GM18868 (cell line): ENCODE data around the gene HSPA2.
"Not testable (repeated sequence)": the region's sequence is repeated elsewhere in the genome, so short reads cannot be mapped to it uniquely, and the experiment has no call there.

Experiments used
- ATAC-seq: cut with Tn5 transposase; IDR thresholded peaks from one replicate; pipeline ENCODE4 v1.9.1; 2021; ENCODE audit warnings: mild to moderate bottlenecking, moderate library complexity; ENCODE audit not compliant: unreplicated experiment

Gene HSPA2

GRCh38 chr14:64513271-64513670 lies 27.3 kb upstream of the HSPA2 start:
- ATAC-seq, result no peak

- ATAC-seq, result no peak
Measured at GRCh38 chr14:64515053-64515452, 25.5 kb upstream of the HSPA2 start.

- no peak for ATAC-seq
Measured at GRCh38 chr14:64516969-64517368, 23.6 kb upstream of the HSPA2 start.

DNA sequence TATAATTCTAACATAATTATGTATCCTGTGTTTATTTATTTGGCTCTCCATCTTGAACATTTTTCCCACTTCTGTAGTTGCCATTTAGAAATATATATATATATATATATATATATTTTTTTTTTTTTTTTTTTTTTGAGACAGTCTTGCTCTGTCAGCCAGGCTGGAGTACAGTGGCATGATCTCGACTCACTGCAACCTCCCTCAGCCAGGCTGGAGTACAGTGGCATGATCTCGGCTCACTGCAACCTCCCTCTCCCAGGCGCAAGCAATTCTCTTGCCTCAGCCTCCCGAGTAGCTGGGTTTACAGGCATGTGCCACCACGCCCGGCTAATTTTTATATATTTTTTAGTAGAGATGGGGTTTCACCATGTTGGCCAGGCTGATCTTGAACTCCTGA lies 22.9 kb upstream of the HSPA2 start:
- not testable (repeated sequence) for ATAC-seq

DNA sequence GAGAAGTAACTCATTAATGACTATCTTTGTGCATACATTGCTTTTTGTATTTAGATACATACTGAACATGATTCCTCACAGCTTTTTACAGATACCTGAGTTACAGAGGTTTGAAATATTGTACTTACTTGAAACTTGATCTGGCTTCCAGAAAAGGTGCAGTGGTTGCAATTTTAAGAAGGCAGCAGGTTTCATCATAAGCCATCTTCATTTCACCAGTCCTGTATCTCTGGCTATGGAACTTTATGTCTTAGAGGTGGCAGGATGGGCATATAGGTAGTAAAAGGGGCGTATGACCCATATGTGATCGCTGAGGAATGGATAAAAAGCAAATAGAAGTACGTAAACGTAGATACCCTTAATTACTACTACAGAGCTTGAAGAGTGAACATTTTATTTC lies 22.3 kb upstream of the HSPA2 start:
- ATAC-seq, result no peak

GRCh38 chr14:64520699-64521098 lies 19.8 kb upstream of the HSPA2 start:
- no peak for ATAC-seq

GRCh38 chr14:64522591-64523355 lies 17.8 kb upstream of the HSPA2 start:
- ATAC-seq, result no peak

- no peak for ATAC-seq
Measured at GRCh38 chr14:64525354-64525753, 15.2 kb upstream of the HSPA2 start.

DNA sequence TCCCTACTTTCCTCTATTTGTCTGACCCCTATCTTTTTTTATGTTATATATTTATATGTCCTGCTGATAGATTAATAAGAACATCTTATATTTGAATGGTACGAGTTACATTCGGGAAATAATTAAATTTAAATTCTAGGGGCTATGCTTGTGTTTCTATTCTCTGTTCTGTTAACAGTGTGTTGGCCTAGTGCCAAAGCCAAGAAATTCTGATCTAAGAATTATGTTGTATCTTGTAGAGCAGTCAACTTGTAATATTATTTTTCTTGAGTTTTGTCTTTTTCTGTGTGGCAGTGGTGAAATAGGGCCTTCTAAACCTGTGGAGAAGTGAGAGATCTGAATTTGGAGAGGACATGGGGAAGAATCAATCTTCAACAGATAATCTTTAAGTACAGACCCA lies 9.0 kb upstream of the HSPA2 start:
- ATAC-seq, result no peak

DNA sequence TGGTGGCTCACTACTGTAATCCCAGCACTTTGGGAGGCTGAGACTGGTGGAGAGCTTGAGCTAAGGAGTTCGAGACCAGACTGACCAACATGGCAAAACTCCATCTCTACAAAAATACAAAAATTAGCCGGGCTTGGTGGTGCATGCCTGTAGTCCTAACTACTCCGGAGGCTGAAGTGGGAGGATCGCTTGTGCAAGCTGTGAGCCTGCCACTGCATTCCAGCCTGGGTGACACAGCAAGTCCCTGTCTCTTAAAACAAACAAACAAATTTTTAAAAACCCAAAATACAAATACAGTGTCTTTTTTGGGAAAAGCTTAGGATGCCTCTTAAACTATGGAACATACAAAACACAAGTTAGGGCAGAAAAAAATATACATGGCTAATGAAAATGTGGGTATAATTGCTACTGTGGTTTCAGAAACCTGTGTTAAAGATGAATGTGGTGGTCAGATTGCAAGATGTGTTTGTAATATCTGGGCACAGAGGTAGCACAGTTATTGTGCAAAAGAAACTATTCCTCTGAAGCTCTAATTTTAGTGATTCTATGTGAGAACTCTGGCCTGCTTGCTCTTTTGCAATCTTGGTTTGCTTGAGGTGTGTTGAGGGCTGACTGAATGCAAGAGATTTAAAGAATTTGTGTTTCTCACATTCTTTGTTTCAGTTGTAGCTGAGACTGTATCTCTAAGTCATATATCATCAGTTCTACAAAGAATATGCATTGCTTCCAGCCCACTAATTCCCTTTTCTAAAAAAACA lies 3.9 kb upstream of the HSPA2 start:
- ATAC-seq, result no peak

DNA sequence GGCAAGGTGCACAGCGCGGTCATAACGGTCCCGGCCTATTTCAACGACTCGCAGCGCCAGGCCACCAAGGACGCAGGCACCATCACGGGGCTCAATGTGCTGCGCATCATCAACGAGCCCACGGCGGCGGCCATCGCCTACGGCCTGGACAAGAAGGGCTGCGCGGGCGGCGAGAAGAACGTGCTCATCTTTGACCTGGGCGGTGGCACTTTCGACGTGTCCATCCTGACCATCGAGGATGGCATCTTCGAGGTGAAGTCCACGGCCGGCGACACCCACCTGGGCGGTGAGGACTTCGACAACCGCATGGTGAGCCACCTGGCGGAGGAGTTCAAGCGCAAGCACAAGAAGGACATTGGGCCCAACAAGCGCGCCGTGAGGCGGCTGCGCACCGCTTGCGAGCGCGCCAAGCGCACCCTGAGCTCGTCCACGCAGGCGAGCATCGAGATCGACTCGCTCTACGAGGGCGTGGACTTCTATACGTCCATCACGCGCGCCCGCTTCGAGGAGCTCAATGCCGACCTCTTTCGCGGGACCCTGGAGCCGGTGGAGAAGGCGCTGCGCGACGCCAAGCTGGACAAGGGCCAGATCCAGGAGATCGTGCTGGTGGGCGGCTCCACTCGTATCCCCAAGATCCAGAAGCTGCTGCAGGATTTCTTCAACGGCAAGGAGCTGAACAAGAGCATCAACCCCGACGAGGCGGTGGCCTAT lies 875 bp downstream of the HSPA2 start:
- no peak for ATAC-seq

- ATAC-seq, result no peak
Measured at GRCh38 chr14:64541972-64542835, 1.7 kb downstream of the HSPA2 start.

- no peak for ATAC-seq
Measured at GRCh38 chr14:64542836-64543201, 2.3 kb downstream of the HSPA2 start.

GRCh38 chr14:64544607-64545312 lies 4.2 kb downstream of the HSPA2 start:
- no peak for ATAC-seq

DNA sequence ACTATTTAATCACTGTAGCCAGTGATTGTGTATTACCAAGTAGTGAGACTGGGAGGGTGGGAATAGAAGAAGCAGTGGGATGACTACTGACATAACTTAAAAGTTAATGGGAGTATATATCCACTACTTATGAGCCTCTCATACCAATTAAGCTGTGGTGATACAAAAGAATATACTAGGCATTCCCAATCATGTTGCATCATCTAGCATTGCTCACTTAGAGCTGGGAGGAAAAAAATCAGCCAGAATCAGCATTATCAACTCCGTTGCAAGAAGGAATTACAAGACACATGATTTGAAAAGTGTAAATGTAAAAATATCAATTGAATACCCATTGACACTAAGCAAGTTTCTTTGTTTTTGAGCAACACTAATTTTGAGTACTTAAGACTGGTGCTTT lies 8.5 kb downstream of the HSPA2 start:
- no peak for ATAC-seq

- peak; percentile 78 for ATAC-seq
Measured at GRCh38 chr14:64549791-64550620, 9.5 kb downstream of the HSPA2 start, which contains the start of gene PPP1R36. TSS of gene PPP1R36 (plus strand) at chr14:64549961. CDS start at chr14:64549998, 37 bp downstream.

- no peak for ATAC-seq
Measured at GRCh38 chr14:64550621-64551333, 10.2 kb downstream of the HSPA2 start.

DNA sequence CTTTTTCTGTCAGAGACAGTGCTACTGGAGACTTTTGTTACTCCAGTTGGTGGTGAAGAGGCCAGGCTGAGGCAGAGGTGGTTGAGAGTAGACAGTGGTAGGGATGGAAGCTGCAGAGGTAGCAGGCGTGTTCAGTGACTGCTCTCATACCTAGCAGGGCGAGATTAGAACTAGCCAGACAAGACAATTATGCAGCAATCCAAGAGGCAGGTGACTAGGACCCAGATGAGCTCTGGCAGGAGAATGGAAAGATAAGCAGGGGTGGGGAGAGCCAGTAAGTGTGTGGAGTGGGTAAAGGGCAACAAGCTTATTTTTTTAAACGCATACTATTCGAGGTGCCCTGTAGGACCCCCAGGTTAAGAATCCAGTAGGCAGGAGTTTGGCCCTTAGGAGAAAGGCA lies 14.0 kb downstream of the HSPA2 start:
- no peak for ATAC-seq

GRCh38 chr14:64556526-64556925 lies 16.0 kb downstream of the HSPA2 start:
- ATAC-seq, result no peak
